Esophagus muscularis mucosa (tissue), 4 donors: Measurements from ENCODE around the gene ATP8B3. TPM values are rescaled to one million over a fixed set of nuclear protein-coding genes. Genes with fewer than 3 reads are reported as not detected.

Source experiments
- DNase-seq: peaks from one replicate; pipeline ENCODE4 v3.0.0-alpha.2; 2017; ENCODE audit errors: extremely low spot score
- H3K27ac ChIP-seq, 4 donors: fragments of 200-600 bp; sonication (generic); replicated peaks in 1 of 4; 1 replicate in 3 of 4; 2 replicates in 1 of 4; pipeline ENCODE4 v1.5.1; 2016 to 2019; ENCODE audit warnings: mild to moderate bottlenecking in 1 of 4
- H3K27me3 ChIP-seq, 4 donors: fragments of 200-600 bp; sonication (generic); one replicate each; pipeline versions ENCODE4 v1.5.1 to v1.6.0; 2016 to 2019
- H3K36me3 ChIP-seq, 4 donors: fragments of 200-600 bp; sonication (generic); one replicate each; pipeline ENCODE4 v1.5.1; 2016 to 2019
- H3K4me1 ChIP-seq, 4 donors: fragments of 200-600 bp; sonication (generic); one replicate each; pipeline ENCODE4 v1.5.1; 2016 to 2019
- H3K4me3 ChIP-seq, 4 donors: fragments of 200-600 bp; sonication (generic); 1 replicate in 2 of 4; 2 replicates in 2 of 4; pipeline ENCODE4 v1.5.1; 2016 to 2019; ENCODE audit warnings: mild to moderate bottlenecking in 4 of 4, moderate library complexity in 1 of 4
- H3K9me3 ChIP-seq, 4 donors: fragments of 200-600 bp; sonication (generic); 1 replicate in 3 of 4; 2 replicates in 1 of 4; pipeline ENCODE4 v1.5.1; 2016 to 2019
- CTCF ChIP-seq, 3 experiments: fragments of 200-600 bp in 2 of 3; fragments of 450-650 bp in 1 of 3; sonication (generic) in 2 of 3; IDR thresholded peaks; one replicate each; pipeline ENCODE4 v1.5.1; 2017 to 2019; ENCODE audit warnings: antibody characterized with exemption in 3 of 3, mild to moderate bottlenecking in 2 of 3, moderate library complexity in 1 of 3
- EP300 ChIP-seq: sonication (generic); formaldehyde crosslinking; IDR thresholded peaks from one replicate; pipeline ENCODE4 v1.6.1; 2017; ENCODE audit warnings: antibody characterized with exemption
- POLR2A ChIP-seq: fragments of 450-650 bp; IDR thresholded peaks from one replicate; pipeline ENCODE4 v1.6.1; 2017; ENCODE audit warnings: antibody characterized with exemption, moderate library complexity, mild to moderate bottlenecking, low read depth
- POLR2AphosphoS5 ChIP-seq, 2 donors: sonication (generic); formaldehyde crosslinking; IDR thresholded peaks; one replicate each; pipeline ENCODE4 v1.6.1; 2017; ENCODE audit warnings: antibody characterized with exemption in 2 of 2
- WGBS: methylation state at CpG from one replicate; pipeline ENCODE4 v1.1.5; 2018; 5-methylcytosine and 5-hydroxymethylcytosine counted together
- intact Hi-C: fragments of 100-400 bp; cut with DNase I; formaldehyde crosslinking; loops from one replicate; pipeline ENCODE4 v1.15.1; 2023
- total RNA-seq, 4 donors: library from RNA; depleted of rRNA; stranded (reverse); fragments of >200 nt; gene quantifications; one replicate each; pipeline versions ENCODE4 v1.1.0 to v1.2.1, GENCODE V29; 2016

ATP8B3 gene
- total RNA-seq, 4 donors from 2014 or later: 0.19 to 0.92 (median 0.66) TPM

DNA sequence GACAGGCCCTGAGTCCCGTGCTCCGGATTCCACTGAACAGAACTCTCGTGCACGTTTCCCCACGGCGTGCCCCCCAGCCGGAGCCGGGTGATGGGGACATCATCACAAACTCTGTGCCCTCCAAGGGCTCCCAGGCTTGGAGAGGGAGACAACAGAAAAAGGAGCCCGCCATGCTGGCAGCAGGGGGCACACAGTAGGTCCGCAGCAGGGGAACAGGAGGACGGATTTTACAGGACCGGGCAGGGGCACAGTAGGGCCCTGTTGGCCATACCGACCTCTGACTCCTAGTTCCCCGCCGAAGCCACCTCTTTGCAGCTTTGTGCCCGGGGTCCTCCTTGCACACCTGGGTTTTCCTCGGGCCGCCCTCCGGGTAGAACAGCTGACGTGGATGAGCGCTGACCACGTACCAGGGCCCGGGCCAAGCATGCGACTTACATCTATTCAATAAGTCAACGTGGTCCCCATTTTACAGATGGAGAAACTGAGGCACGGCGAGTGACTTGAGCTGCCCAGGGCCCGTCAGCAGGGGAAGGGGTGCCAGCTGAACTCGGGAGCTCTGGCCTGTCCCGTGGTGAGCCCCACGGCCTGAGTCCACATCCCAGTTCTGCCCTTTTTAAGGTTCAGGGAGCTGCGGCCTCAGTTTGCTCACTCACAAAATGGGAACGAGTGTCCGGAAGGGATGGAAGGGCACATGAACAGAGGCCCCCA, 68.9 kb downstream of the ATP8B3 start:
- Histone ChIP-seq H3K4me1 (peaks cover 1 to 16% (median 8%) of the 10 kb centered on the region in 4 donors), H3K4me3 (no peak overlapping the region), H3K27me3 (peaks cover under 1 to 96% (median 36%) of the 10 kb centered on the region in 4 donors), H3K36me3 (no peaks in the 10 kb centered on the region), H3K27ac (no peak overlapping the region), H3K9me3 (peaks cover 0 to 10% (median 5%) of the 10 kb centered on the region in 4 donors)
- no peak for DNase-seq
- WGBS: 86% methylated on average over 28 of the region's 34 CpGs
- intact Hi-C loops: no loop called here
- TF ChIP-seq POLR2A (no peak), POLR2AphosphoS5 (IDR thresholded peaks at IDR 0.05) (no peak), CTCF (IDR thresholded peaks at IDR 0.05) (no peak), EP300 (no peak)

DNA sequence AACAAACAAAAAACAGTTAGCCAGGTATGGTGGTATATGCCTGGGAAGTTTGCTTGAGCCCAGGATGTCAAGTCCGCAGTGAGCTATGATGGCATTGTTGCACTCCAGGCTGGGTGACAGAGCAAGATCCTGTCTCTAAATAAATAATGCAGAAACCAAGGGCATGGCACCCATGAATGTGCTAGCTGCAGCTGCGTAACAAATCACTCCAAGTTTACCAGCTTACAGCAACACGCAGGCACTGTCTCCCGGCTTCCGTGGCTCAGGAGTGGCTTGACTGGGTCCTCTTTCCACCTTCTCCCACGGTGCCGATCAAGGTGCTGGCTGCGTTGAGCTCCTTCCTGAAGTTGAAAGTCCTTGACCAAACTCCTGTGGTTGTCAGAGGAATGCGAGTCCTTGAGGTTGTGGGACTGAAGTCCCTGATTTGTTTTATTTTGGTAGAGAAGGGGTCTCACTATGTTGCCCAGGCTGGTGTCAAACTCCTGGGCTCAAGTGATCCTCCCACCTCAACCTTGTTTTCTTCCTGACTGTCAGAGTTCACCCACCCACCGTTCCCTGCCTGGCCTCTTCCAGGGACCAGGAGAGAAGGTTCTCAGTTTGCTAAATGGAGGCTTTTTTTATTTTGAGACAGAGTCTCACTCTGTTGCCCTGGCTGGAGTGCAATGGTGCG, 72.0 kb downstream of the ATP8B3 start:
- H3K9me3 ChIP-seq: peaks cover 0 to 10% (median 5%) of the 10 kb centered on the region in 4 donors
- H3K36me3 ChIP-seq: no peaks in the 10 kb centered on the region
- H3K27me3 ChIP-seq: peaks cover 0 to 96% (median 24%) of the 10 kb centered on the region in 4 donors
- intact Hi-C loops: no loop called here
- no peak for DNase-seq
- H3K4me3 ChIP-seq: no peak overlapping the region
- H3K27ac ChIP-seq: no peak overlapping the region
- TF ChIP-seq EP300: no peak
- TF ChIP-seq POLR2AphosphoS5 (IDR thresholded peaks at IDR 0.05): no peak
- no peak for TF ChIP-seq POLR2A
- no peak for TF ChIP-seq CTCF (IDR thresholded peaks at IDR 0.05)
- 96% methylated on average over 11 of the region's 11 CpGs for WGBS
- peaks cover 0 to 2% (median under 1%) of the 10 kb centered on the region in 4 donors for H3K4me1 ChIP-seq

DNA sequence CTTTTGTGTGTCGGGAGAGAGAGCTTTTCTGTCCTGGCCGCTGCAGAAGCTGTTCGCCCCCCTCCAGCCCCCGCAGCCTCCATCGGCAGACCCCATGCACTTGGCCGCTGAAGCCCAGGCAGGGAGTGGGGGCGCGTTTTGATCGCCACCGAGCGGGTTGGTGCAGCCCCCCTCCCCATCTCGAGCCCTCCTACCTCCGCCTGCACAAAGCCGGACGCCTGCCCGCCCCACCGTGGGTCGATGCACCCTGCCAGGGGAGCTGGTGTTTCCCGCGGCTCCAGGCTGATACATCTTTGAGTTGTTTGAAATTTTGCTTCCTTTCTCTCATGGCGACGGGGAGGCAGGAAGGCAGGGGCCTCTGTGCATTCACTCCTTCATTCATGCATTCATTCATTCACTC, 75.1 kb downstream of the ATP8B3 start:
- Histone ChIP-seq H3K4me1 (no peaks in the 10 kb centered on the region), H3K4me3 (no peak overlapping the region), H3K9me3 (peaks cover 0 to 10% (median 5%) of the 10 kb centered on the region in 4 donors), H3K36me3 (no peaks in the 10 kb centered on the region), H3K27ac (no peak overlapping the region), H3K27me3 (peaks cover 0 to 96% (median 26%) of the 10 kb centered on the region in 4 donors)
- intact Hi-C loops: no loop called here
- DNase-seq: no peak
- 37% methylated on average over 21 of the region's 22 CpGs for WGBS
- TF ChIP-seq POLR2A (no peak), EP300 (no peak), POLR2AphosphoS5 (IDR thresholded peaks at IDR 0.05) (no peak), CTCF (IDR thresholded peaks at IDR 0.05) (no peak)

DNA sequence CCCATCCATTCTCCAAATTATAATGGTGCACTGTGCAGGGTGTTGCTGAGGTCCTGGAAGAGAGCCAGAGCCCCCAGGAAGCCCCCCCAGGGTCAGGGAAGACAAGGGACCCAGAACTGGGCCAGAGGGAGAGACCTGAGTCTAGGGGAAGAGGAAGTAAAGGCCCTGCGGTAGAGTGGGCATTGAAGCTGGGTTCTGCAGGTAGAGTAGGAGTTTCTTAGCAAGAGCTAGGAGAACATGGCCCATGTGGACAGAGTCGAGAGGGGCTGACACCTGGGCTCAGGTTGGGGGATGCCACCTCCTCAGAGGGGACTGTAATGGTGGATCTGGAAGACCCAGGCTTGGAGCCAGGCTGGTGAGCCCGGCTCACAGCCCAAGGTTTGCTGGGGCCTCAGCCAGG, 75.8 kb downstream of the ATP8B3 start:
- intact Hi-C loops: no loop called here
- Histone ChIP-seq H3K4me3 (no peak overlapping the region), H3K9me3 (peaks cover 0 to 10% (median 5%) of the 10 kb centered on the region in 4 donors), H3K4me1 (no peaks in the 10 kb centered on the region), H3K36me3 (no peaks in the 10 kb centered on the region), H3K27ac (no peak overlapping the region), H3K27me3 (peaks cover 0 to 97% (median 26%) of the 10 kb centered on the region in 4 donors)
- TF ChIP-seq POLR2AphosphoS5 (IDR thresholded peaks at IDR 0.05): no peak
- no peak for TF ChIP-seq EP300
- no peak for TF ChIP-seq POLR2A
- no peak for TF ChIP-seq CTCF (IDR thresholded peaks at IDR 0.05)
- DNase-seq: no peak
- WGBS: 75% methylated on average over 3 of the region's 3 CpGs
